Measurements from ENCODE around the gene SVIL.

DNA sequence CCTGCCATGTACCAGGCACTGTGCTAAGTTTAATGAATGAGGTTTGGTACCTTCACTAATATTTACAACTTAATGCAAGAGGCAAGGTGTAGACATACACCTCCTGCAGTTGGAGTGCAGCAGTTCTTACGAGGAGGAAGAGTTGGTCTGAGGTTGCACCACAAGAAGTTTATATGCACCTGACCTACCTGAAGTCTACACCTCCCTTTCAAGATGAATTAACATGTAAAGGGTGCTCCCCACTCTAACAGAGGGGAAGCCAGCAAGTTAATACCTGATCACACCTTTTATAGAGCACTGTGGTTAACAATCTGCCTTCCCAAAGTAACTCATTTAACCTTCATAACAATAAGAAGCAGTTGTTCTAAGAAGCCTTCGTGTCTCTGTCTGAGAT is 225.9 kb downstream of the SVIL start:
- TF ChIP-seq TAF1 (IDR thresholded peaks at IDR 0.05; ENCODE audit: low read depth) (no peak), EP300 (IDR thresholded peaks at IDR 0.05; ENCODE audit: borderline replicate concordance) (no peak)
